PC-3 (cell line): Measurements from ENCODE around the gene SKOR2.

Experiments
- CTCF ChIP-seq: fragments of 300-600 bp; sonication (generic); conservative IDR thresholded peaks from 2 replicates; pipeline ENCODE4 v1.5.1; 2017; ENCODE audit warnings: antibody characterized with exemption, low read depth, mild to moderate bottlenecking, low read length
- EZH2 ChIP-seq: fragments of 300-600 bp; sonication (generic); IDR thresholded peaks from one replicate; pipeline ENCODE4 v1.6.1; 2017; ENCODE audit warnings: antibody characterized with exemption, mild to moderate bottlenecking, low read length; ENCODE audit not compliant: unreplicated experiment
- EZH2phosphoT487 ChIP-seq: fragments of 300-600 bp; sonication (generic); IDR thresholded peaks from 2 replicates; pipeline ENCODE4 v1.6.1; 2018; ENCODE audit warnings: mild to moderate bottlenecking, antibody characterized with exemption, low read length, borderline replicate concordance

DNA sequence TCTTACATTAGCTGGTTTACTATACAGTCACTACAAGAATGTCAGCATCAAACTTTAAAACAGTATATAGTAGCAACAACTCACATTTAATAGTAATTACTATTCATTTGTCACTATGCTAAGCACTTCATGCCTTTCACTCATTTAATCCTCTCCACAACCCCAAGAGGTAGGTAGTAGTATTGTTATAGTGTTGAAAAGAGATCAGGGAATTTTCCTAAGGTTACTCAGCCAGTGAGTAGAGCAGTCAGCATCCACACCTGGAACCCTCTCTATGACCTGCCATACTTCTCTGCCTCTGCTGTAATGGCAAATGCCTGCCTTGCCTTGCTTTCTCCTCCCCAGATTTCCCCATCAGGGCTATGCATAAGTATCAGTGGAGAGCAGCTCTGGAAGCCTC is 24.8 kb downstream of the SKOR2 start:
- TF ChIP-seq EZH2phosphoT487 (no peak), CTCF (no peak), EZH2 (no peak)
